Endodermal cell (in vitro differentiated cells): ENCODE results near the gene TRIM13. TPM values are rescaled to one million over a fixed set of nuclear protein-coding genes. Genes with fewer than 3 reads are reported as not detected.

ENCODE experiments used
- DNase-seq: peaks from one replicate; pipeline ENCODE4 v3.0.0-alpha.2; 2017
- H3K27ac ChIP-seq: 2 replicates; pipeline ENCODE4 v1.5.1; 2013; ENCODE audit warnings: mild to moderate bottlenecking, low read depth, low read length, moderate library complexity
- H3K27me3 ChIP-seq: 2 replicates; pipeline ENCODE4 v1.6.1; 2013; ENCODE audit warnings: mild to moderate bottlenecking, low read length, moderate library complexity; ENCODE audit not compliant: insufficient read depth, control insufficient read depth, poor library complexity, severe bottlenecking
- H3K36me3 ChIP-seq: 2 replicates; pipeline ENCODE4 v1.7.0; 2013; ENCODE audit warnings: mild to moderate bottlenecking, low read length, moderate library complexity; ENCODE audit not compliant: control insufficient read depth, insufficient read depth
- H3K4me1 ChIP-seq: one replicate; pipeline ENCODE4 v1.7.0; 2013; ENCODE audit warnings: low read length; ENCODE audit not compliant: control insufficient read depth, insufficient read depth
- H3K4me3 ChIP-seq: 2 replicates; pipeline ENCODE4 v1.5.1; 2013; ENCODE audit warnings: mild to moderate bottlenecking, low read length, moderate library complexity
- H3K9ac ChIP-seq: 2 replicates; pipeline ENCODE4 v1.6.1; 2013; ENCODE audit warnings: mild to moderate bottlenecking, low read length, moderate library complexity; ENCODE audit not compliant: poor library complexity, severe bottlenecking; ENCODE audit errors: extremely low read depth
- H3K9me3 ChIP-seq: 2 replicates; pipeline ENCODE4 v1.6.1; 2013; ENCODE audit warnings: mild to moderate bottlenecking, low read length, moderate library complexity; ENCODE audit not compliant: control insufficient read depth
- H3K27ac Mint-ChIP-seq: 2 replicates; pipeline ENCODE4 v1.8.0; 2020; ENCODE audit warnings: mixed read lengths
- H3K27me3 Mint-ChIP-seq: 2 replicates; pipeline ENCODE4 v1.8.0; 2021; ENCODE audit warnings: mild to moderate bottlenecking, mixed read lengths; ENCODE audit not compliant: insufficient read depth
- H3K36me3 Mint-ChIP-seq: 2 replicates; pipeline ENCODE4 v1.8.0; 2020; ENCODE audit warnings: low read depth, mixed read lengths
- H3K4me1 Mint-ChIP-seq: 2 replicates; pipeline ENCODE4 v1.8.0; 2020; ENCODE audit warnings: mixed read lengths
- H3K4me3 Mint-ChIP-seq: 2 replicates; pipeline ENCODE4 v1.8.0; 2020; ENCODE audit warnings: mild to moderate bottlenecking, moderate library complexity, mixed read lengths
- H3K9me3 Mint-ChIP-seq: 2 replicates; pipeline ENCODE4 v1.8.0; 2020; ENCODE audit warnings: mild to moderate bottlenecking, mixed read lengths
- CTCF ChIP-seq: fragments of 200-600 bp; sonication (generic); conservative IDR thresholded peaks from 2 replicates; pipeline ENCODE4 v1.5.0; 2021; ENCODE audit warnings: antibody characterized with exemption, mild to moderate bottlenecking
- WGBS, 2 experiments: methylation state at CpG; one replicate each; pipeline versions ENCODE4 v1.1.5 to v1.1.7; 2013; ENCODE audit warnings: missing lambda C conversion rate in 2 of 2, mixed read lengths in 1 of 2; ENCODE audit not compliant: insufficient coverage in 1 of 2, insufficient read length in 1 of 2; 5-methylcytosine and 5-hydroxymethylcytosine counted together
- total RNA-seq, 2 donors: library from RNA; stranded (reverse); fragmentation: NEBNext Ultra II Directional in 1 of 2; extraction: Animal tissue kit (Norgen Biotek cat#: 25700) in 1 of 2; gene quantifications; 2 replicates in 1 of 2; 3 replicates in 1 of 2; pipeline ENCODE4 v1.2.1, GENCODE V29; 2021

TRIM13 gene
- total RNA-seq, 2 donors from 2014 or later: 44.3 TPM

DNA sequence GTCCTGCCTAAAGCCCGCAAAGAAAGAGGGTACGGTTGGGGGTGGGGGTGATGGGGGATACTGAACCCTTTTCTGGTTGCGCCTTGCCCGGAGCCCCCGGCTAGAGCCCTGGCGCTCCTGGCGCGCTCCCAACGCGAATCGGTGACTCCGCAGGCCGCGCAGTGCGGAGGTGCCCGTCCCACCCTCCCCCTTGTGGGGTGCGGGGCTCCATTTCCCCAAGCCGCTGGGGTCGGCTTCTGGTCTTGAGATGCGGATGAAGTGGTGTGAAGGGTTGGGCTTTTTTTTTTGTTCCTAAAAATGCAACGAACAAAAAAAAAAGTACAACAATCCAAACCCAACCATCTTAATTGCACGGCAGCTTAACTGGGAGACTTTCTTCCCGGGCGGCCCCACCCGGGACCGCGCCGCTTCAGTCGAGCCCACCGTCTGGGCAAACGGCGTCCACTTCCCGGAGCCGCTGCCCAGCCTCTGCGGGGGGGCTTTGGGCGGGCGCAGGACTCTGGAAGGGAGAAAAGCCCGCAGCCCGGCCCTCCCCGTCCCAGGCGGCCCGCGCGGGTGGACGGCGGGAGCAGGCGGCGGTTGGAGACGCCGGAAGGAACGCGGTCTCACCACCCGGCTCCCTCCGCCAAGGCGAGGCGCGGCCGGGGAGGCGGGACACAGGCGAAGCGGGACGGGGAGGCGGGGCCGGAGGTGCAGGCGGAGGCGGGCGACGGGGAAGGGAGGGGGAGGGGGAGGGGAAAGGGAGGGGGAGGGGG is 504 bp upstream of the TRIM13 start:
- Mint-ChIP-seq H3K4me1 (peaks cover 19% of the 10 kb centered on the region), H3K36me3 (peaks cover 34% of the 10 kb centered on the region), H3K27me3 (peaks cover 2% of the 10 kb centered on the region), H3K27ac (peak overlapping the region; percentile 72), H3K4me3 (peak overlapping the region; percentile 86), H3K9me3 (no peaks in the 10 kb centered on the region)
- Histone ChIP-seq H3K9ac (peak overlapping the region; percentile 59), H3K27me3 (no peaks in the 10 kb centered on the region), H3K9me3 (no peaks in the 10 kb centered on the region), H3K27ac (peak overlapping the region; percentile 82), H3K4me1 (no peaks in the 10 kb centered on the region), H3K36me3 (peaks cover 36% of the 10 kb centered on the region), H3K4me3 (peak overlapping the region; percentile 79)
- 1% methylated on average over 49 of the region's 68 CpGs; no CpG with 5 or more reads in 1 of the 2 experiments for WGBS, 2 experiments
- DNase-seq: peak; percentile 95
- peak; percentile 27 for TF ChIP-seq CTCF

DNA sequence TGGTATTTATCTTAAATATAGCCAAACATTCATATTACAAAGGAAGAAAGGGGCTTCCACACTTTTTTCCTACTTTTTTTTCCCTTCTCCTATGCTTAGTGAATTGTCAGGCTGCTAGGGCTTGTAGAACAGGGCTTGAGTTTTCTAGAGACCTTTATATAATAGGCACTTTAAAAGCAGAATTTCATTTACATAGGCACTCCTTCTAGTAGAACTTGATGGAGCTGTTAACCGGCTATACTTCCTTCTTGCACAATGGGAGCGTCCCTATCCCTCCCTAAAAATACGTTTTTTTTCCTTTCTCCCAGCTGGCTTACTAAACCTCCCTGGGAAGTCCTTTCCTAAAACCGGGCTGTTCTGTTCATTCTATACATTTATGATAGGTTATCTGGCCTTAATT is 1.1 kb downstream of the TRIM13 start:
- no peaks in the 10 kb centered on the region for H3K27me3 ChIP-seq
- H3K36me3 Mint-ChIP-seq: peaks cover 44% of the 10 kb centered on the region
- H3K9ac ChIP-seq: peak overlapping the region; percentile 95
- H3K9me3 Mint-ChIP-seq: no peaks in the 10 kb centered on the region
- peaks cover 19% of the 10 kb centered on the region for H3K4me1 Mint-ChIP-seq
- peak overlapping the region; percentile 94 for H3K27ac Mint-ChIP-seq
- WGBS, 2 experiments: 19% methylated on average over 4 of the region's 4 CpGs; no CpG with 5 or more reads in 1 of the 2 experiments
- H3K4me3 Mint-ChIP-seq: peak overlapping the region; percentile 86
- peak overlapping the region; percentile 99 for H3K27ac ChIP-seq
- peaks cover 49% of the 10 kb centered on the region for H3K36me3 ChIP-seq
- H3K27me3 Mint-ChIP-seq: peaks cover 2% of the 10 kb centered on the region
- DNase-seq: no peak
- no peaks in the 10 kb centered on the region for H3K4me1 ChIP-seq
- no peak for TF ChIP-seq CTCF
- peak overlapping the region; percentile 98 for H3K4me3 ChIP-seq
- H3K9me3 ChIP-seq: no peaks in the 10 kb centered on the region

DNA sequence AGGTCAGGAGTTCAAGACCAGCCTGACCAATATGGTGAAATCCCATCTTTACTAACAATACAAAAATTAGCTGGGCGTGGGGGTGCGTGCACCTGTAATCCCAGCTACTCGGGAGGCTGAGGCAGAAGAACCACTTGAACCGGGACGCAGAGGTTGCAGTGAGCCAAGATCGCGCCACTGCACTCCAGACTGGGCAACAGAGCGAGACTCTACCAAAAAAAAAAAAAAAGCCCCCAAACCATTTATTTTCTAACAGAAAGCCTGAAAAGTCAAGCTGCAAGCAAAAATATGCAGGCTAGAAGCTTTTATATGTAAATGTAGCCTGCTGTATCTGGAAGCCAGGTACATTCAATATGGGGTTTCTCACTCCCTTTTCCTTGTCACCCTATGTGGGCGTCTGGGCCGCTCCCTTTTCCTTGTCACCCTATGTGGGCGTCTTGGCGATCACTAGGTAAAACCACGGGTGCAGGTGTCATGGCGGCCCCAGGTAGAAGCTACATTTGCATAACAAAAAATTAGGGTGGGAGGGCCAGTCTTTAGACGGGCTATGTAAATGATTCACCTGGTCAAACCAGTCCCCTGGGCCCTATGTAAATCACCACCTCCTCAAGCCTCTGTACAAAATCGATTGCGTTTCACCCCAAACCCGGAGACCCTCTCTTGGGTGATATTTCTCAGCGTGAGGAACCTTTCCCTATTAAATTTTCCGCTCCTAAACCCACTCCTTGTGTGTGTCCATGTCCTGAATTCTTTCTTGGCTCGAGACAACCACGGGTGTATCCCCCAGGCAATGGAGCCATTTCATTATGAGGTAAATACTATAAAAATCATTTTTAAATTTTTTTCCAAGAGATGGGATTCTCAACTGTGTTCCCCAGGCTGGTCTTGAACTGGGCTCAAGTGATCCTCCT is 2.1 kb downstream of the TRIM13 start:
- peak; percentile 83 for DNase-seq
- Mint-ChIP-seq H3K4me1 (peaks cover 19% of the 10 kb centered on the region), H3K27me3 (peaks cover 2% of the 10 kb centered on the region), H3K9me3 (no peaks in the 10 kb centered on the region), H3K36me3 (peaks cover 54% of the 10 kb centered on the region), H3K4me3 (peak overlapping the region; percentile 86), H3K27ac (peak overlapping the region; percentile 82)
- Histone ChIP-seq H3K4me3 (peak overlapping the region; percentile 98), H3K9me3 (no peaks in the 10 kb centered on the region), H3K4me1 (no peaks in the 10 kb centered on the region), H3K36me3 (peaks cover 59% of the 10 kb centered on the region), H3K27ac (no peak overlapping the region), H3K9ac (no peak overlapping the region), H3K27me3 (no peaks in the 10 kb centered on the region)
- WGBS, 2 experiments: 84 to 88% methylated on average over 6 to 20 of the region's 22 CpGs
- TF ChIP-seq CTCF: no peak
